ENCODE results near the gene PLEKHA5.

- TF ChIP-seq CTCF (IDR thresholded peaks at IDR 0.05; ENCODE audit: low read depth, low read length, poor library complexity, severe bottlenecking) (no peak), EZH2phosphoT487 (IDR thresholded peaks at IDR 0.05; ENCODE audit: borderline replicate concordance, low read length) (no peak)
These were observed 69.8 kb downstream of the PLEKHA5 start for GRCh38 chr12:19199332-19199731.
